Hepatocyte (in vitro differentiated cells): ENCODE measurements around the gene APOM.

Experiments used
- CTCF ChIP-seq: fragments of 200-600 bp; sonication (generic); IDR thresholded peaks from 2 replicates; pipeline ENCODE4 v1.5.1; 2016; ENCODE audit warnings: antibody characterized with exemption, mild to moderate bottlenecking; ENCODE audit not compliant: poor library complexity
- EZH2 ChIP-seq: fragments of 200-600 bp; sonication (generic); IDR thresholded peaks from 2 replicates; pipeline ENCODE4 v1.6.1; 2016; ENCODE audit warnings: antibody characterized with exemption, mild to moderate bottlenecking, borderline replicate concordance

- TF ChIP-seq EZH2 (no peak), CTCF (no peak)
Measured at GRCh38 chr6:31639449-31639861, 16.2 kb upstream of the APOM start.
